ENCODE measurements around the gene TBC1D24.
A peak's percentile ranks its signal among the peaks of the same experiment; 100 is the strongest.

TBC1D24 gene

DNA sequence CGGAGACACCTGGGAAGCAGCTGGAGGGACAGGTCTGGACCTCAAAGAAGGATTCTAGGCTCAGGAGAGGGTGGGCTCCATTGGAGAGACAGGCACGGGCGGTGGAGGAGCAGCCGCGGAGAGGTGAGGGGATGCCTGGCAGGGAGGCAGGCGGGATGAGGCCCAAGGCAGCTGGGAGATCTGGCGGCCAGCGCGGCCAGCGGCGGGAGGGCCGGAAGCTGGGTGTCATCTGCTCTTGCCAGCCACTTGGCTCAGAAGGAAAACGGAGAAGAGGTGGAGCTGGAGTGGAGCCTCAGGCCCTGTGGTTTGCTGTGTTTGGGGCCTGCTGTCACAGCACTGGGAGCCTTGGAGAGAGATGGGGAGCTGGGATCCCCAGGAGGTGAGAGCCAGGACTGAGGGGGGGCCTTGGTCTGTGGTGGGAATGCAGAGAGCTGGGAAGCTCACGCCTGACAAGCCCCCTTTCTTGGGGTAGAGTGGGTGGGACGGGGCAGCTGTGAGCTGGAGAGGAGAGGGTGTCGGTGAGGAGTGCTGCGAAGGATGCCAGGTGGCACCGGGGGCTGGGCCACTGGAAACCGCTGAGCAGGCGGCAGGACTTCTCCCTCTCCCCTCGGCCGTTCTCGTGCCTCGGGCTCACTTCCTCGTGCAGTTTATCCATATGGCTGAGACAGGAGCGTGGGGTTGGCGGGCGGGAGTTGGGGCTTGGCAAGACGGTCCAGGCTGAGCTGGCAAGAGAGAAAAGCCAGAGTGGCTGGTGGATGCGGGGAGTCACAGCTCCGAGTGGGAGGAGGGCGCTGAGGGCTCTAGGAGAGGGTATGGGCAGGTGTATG, 8.0 kb downstream of the TBC1D24 start:
- no peak for DNase-seq (ENCODE audit: low read depth in 2 of 3, low spot score in 2 of 3)

DNA sequence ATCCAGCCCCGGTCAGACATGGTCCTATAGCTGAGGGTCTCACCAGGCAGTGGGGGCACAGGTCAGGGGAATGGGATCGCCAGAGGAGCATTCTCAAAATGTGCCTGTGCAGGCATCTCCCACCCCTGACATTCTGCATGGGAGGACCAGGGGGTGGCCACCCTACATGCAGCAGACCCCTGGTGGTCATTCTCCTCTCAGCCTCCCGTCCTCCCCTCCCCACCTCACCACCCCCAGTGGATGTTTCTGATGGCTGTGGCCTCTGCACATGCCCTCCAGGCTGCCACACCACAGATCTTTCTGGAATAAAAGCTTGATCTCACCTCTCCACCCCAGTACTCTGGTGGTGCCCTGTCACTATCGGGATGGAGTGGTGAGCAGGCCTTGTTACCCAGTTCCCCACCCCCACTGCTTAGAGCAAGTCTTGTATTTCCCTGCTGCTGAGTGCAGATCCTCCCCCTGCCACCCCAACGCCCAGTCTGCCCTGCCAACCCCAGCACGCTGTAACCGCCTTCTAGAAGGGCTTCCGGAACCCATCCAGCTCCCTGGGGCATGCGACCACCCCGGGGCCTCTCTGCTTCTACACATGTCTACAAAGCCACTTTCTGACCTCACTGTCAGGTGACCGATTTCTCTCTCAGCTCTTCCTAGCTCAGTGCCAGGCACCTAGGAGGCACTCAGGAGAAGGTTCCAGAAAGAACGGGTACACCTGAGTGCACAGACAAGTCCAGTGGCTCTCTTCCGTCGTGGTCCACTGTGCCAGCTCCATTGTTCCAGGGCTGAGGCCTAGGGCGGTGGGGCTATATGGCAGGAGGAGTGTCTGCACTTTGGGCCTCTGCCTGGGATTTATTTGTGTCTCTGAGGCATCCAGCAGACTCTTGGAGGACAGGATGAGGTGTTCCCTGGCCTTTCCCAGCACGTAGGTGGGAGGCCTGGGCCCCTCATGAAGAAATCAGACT, 9.3 kb downstream of the TBC1D24 start:
- no peak for DNase-seq (ENCODE audit: low read depth in 2 of 3, low spot score in 2 of 3)

DNA sequence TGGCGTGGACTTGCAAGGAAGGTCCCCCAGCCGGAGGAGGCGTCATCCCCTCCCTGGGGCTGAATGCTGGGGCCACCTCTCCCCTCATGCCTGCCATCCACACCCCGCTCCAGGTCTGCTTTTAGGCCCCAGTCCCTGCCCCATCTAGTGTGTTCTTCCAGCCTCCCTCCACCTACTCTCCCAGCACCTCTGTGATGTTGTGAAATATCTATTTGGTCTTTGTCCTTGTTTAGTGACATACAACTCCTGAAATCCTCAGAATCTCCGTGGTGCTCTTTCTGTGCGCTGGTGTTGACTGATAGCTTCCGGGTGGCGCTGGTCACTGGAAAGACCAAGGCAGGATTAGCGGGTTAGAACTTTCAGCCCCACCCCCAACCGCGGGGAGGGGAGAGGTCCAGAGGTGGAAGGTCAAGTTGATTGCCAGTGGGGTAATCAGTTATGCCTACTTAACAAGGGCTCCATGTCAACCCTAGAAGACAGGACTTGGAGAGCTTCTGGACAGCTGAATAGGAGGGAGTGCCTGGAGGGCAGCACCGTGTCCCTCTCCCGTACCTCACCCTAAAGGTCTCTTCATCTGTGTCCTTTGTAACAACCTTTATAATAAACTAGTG, 10.1 kb downstream of the TBC1D24 start:
- no peak for DNase-seq (ENCODE audit: low read depth in 2 of 3, low spot score in 2 of 3)

DNA sequence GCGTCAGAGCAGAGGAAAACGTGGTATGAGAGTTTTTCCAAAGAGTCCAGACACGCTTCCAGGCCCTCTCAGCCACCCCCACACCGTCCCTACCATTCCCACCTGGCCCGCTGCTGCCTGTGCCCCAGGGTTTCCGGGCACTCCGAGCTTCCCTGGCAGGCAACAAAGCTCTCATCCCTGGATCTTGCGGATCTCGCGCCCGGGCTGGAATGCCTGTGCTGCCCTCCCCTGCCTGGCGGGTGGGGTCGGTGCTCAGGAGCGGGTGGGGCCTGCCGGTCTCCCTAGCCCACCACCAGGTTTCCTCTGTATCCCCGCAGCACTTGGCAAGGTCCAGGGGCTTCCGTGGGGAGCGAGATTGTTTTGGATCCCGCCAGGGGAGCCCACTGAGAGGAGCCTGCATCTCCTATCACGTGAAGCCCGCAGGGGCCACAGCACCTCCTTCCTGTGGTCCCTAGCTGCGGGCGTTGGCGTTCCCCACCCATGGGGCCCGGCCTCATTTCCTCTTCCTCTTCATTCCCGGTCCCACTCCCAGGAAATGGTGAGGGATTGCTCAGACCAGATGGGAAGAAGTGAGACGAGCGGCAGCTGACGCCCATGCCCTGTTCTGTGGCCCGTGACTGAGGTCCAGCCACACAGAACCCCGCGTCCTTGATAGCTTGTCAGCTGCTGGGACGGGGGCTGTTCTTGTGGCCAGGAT, 11.0 kb downstream of the TBC1D24 start:
- no peak for DNase-seq (ENCODE audit: low read depth in 2 of 3, low spot score in 2 of 3)

DNA sequence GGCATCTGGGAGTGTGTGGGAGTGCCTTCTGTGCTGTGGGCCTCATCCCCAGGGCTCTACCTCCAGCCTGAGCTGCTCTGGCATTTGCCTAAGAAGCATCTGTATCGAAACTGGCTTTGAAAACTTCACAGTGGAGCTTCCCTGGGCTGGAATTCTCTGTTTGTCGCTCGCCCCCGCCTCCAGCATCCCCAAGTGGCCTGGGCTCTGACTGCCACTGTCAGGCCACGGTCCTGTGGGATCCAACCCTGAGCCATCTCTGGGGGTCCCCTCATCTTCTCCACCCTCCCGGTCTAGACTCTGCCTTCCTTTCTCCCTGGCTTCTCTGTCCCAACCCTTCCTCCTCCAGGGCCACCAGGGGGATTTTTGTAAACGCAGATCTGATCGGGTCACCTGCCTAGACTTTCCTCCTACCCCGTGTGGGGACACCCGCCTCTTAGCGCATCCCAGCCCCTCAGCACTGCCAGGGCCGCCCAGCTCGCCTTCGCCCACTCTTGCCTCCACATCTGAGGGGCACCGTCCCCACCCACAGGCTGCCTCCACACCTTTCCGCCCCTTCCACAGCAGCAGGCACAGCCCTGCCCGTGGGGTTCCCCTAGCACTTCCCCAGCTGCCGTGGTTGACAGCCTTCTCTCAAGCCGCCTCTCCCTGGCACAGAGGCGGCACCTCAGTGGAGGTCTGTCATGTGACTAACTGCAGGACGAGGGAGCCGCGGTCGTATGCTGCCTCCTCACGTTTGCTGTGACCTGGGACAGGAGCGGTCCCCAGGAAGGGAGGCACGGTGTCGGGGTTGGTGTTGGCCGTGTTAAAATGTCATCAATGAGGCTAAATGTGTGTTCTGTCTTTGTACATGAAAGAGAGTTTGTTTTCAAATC, 12.0 kb downstream of the TBC1D24 start:
- peak in 1 of 3 experiments; percentile 47 for DNase-seq (ENCODE audit: low read depth in 2 of 3, low spot score in 2 of 3)

DNA sequence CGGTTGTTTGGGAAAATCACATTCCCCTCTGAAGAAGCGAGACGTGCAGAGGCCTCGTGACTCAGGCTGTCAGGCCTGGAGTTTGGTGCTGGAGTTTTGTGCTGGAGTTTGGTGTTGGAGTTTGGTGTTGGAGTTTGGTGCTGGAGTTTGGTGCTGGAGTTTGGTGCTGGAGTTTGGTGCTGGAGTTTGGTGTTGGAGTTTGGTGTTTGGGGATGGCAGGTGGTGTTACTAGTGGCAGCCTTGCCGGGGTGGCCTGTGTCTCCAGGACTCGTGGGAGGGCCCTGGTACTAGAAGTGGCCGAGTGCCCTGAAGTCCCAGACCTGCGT, 12.6 kb downstream of the TBC1D24 start:
- DNase-seq (ENCODE audit: low read depth in 2 of 3, low spot score in 2 of 3) = no peak

DNA sequence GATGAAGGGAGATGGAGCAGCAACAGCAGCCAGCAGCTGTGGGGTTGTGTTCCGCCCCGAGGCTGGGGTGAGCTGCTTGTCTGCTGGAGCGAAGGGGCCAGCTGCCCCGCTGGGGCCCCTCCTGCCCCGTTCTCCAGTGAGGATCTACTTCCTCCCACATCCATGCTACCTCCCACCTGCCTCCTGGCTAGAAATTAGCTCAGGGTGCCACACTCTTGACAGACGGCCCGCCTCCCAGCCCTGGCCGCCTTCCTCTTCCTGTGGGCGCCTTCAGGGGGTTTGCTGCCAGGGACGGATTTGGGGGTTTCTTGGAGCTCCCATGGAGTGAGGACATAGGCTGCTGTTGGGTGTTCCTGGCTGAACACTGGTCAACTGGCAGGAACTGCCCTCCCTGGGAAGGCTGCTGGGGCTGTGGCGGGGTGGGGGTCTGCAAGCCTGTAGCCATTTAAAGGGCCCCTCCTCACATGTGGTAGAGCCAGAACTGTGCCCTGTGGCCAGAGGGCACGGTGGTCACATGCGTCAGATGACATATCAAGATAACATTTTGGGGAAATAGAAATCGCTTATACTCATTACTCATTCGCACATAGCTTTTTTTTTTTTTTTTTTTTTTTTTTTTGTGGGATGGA, 13.1 kb downstream of the TBC1D24 start:
- no peak for DNase-seq (ENCODE audit: low read depth in 2 of 3, low spot score in 2 of 3)

DNA sequence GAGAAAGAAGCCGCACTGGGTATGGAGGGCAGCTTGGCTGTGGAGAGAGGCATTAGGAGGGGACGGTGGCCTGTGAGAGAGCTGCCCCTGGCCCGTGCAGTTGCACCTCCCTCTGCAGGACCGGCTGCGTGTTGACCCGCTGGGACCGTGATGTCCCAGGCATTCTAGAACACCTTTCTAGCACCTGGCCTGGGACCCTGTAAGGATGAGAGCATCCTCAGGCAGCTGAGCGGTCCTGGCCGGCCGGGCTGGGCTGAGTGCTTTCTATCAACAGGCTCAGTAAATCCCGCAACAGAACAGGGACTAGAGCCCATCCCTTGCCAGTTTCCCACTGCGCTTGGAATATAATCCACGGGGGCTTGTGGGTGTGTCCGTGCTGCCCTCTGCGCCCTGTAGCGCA, 14.7 kb downstream of the TBC1D24 start:
- DNase-seq (ENCODE audit: low read depth in 2 of 3, low spot score in 2 of 3) = no peak

DNA sequence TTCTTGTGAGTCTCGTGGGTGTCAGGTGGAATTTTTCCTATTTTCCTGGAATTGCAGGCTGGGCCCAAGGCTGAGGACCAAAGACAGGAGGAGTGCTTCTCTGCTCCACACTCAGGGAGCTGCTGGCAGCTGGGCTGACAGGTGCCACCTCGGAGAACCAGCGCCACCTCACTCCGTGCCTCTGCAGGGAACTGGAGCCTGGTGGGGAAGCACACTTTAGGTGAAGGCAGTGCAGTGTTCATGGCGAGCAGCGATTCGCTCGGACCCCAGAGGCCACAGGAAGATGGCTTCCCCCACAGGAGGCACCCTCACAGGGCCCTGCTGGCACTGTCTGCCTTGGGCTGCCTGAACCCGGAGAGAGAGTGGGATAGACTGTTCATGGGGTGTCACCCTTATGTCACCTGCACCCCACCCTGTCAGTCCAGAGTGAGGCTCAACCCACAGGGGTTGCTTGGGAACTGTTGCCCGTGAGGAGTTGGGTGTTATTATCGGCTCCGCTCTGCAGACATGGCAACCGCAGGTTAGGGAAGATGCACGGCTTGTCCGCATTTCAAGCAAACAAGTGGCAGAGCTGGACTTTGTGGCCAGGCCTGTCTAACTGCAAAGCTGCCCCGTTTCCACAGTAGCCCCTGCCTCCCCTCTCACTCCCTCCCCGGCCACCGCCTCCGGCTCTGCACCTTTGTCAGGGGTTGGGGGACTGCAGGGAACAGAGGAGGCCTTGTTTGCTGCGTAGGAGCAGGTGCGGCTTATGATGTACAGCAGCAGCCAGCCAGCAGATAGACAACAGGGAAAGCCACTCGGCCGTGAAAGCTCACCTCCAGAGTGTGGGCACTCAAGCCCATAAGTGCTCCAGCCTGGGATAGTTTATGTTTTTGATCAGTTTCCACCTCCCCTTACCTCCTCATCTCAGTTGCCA, 15.5 kb downstream of the TBC1D24 start:
- DNase-seq (ENCODE audit: low read depth in 2 of 3, low spot score in 2 of 3) = no peak

DNA sequence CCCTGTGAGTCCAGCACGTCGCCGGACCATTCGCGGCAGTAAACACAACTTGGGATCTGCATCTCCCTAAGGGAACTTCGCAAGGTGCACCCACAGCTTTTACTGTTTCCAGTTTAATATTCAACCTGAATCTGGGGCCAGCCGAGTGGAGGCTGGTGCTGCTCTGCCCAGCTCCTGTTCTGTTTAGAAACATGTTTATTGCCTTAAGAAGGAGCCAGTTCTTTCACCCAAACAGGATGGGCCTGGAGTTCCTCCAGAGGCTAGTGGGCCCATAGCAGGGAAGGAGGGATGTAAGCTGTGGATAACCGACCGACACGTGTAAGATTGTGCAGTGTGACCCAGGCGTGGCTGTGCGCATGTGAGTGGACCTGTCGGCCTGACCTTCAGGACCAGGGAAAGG, 17.4 kb downstream of the TBC1D24 start:
- DNase-seq (ENCODE audit: low read depth in 2 of 3, low spot score in 2 of 3) = no peak

DNA sequence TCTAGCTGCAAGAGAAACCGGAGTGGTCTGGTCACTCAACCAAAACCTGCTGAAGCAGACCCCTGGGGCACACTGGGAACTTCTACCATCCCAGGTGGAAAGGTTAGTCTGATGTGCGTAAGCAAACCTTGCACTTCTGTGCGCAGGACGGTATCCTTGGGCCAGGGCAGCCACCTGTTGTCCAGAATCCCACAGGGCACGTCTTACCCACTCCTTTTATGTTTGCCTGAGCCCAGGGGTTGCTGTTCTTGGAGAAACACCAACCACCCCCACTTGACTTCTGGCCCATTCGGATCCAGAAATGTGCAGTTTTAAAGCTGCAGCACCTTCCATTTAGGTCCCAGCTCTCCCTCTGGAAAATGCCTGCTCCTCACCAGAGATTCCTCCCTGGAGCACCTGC, 18.7 kb downstream of the TBC1D24 start:
- no peak for DNase-seq (ENCODE audit: low read depth in 2 of 3, low spot score in 2 of 3)

DNA sequence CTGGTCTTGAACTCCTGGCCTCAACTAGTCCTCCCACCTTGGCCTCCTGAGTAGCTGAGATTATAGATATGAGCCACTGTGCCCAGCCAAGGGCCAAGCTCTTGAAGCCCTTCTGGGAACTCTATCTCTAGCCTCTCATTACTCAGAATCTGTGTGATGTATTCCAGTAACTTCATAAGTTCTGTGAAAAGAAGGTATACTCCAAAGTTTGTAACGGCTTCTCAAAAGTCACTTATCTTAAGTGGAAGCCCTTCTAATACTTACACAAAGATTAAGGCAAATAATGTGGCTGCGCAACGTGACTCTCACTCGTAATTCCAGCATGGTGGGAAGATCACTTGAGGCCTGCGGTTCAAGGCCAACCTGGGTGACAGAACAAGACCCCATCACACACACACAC, 19.7 kb downstream of the TBC1D24 start:
- DNase-seq (ENCODE audit: low read depth in 2 of 3, low spot score in 2 of 3) = no peak

DNA sequence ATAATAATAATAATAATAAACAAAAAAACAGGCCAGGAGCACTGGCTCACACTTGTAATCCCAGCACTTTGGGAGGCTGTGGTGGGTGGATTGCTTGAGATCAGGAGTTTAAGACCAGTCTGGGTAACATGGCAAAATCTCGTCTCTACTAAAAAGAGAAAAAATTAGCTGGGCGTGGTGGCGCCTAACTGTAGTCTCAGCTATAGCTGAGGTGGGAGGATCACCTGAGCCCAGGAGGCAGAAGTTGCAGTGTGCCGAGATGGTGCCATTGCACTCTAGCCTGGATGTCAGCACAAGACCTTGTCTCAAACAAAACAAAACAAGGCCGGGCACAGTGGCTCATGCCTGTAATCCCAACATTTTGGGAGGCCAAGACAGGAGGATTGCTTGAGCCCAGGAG, 20.1 kb downstream of the TBC1D24 start:
- no peak for DNase-seq (ENCODE audit: low read depth in 2 of 3, low spot score in 2 of 3)

DNA sequence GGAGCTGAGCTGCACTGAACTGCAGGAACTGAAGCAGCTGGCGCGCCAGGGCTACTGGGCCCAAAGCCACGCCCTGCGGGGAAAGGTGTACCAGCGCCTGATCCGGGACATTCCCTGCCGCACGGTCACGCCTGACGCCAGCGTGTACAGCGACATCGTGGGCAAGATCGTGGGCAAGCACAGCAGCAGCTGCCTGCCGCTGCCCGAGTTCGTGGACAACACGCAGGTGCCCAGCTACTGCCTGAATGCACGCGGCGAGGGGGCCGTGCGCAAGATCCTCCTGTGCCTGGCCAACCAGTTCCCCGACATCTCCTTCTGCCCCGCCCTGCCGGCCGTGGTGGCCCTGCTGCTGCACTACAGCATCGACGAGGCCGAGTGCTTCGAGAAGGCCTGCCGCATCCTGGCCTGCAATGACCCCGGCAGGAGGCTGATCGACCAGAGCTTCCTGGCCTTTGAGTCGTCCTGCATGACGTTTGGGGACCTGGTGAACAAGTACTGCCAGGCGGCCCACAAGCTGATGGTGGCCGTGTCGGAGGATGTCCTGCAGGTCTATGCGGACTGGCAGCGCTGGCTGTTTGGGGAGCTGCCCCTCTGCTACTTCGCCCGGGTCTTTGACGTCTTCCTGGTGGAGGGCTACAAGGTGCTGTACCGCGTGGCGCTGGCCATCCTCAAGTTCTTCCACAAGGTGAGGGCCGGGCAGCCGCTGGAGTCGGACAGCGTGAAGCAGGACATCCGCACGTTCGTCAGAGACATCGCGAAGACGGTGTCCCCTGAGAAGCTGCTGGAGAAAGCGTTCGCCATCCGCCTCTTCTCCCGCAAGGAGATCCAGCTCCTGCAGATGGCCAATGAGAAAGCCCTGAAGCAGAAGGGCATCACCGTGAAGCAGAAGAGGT, 21.5 kb downstream of the TBC1D24 start:
- no peak for DNase-seq (ENCODE audit: low read depth in 2 of 3, low spot score in 2 of 3)

DNA sequence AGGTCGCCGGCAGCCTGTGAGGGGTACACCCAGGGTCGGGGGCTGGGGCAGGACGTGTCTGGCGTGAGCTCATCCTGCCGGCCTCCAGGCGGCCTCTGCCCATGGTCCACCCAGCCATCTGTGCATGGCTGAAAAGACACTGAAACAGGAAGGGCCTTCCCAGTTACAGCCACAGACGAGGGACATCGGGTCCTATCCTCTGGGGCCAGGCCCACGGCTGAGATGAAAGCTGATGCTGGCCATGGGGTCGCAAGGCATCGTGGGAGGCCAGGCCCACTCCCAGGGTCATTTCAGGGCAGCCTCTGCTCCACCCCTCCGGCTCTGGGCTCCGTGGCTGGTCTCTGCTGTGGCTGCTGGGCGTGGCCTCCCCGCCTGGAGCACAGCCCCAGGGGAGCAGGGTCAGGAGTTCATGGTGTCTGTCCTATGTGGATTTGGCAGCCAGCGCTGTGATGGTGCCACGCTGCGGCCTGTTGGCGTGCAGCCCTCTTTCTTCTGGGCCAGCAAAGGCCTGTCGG, 22.2 kb downstream of the TBC1D24 start:
- no peak for DNase-seq (ENCODE audit: low read depth in 2 of 3, low spot score in 2 of 3)

DNA sequence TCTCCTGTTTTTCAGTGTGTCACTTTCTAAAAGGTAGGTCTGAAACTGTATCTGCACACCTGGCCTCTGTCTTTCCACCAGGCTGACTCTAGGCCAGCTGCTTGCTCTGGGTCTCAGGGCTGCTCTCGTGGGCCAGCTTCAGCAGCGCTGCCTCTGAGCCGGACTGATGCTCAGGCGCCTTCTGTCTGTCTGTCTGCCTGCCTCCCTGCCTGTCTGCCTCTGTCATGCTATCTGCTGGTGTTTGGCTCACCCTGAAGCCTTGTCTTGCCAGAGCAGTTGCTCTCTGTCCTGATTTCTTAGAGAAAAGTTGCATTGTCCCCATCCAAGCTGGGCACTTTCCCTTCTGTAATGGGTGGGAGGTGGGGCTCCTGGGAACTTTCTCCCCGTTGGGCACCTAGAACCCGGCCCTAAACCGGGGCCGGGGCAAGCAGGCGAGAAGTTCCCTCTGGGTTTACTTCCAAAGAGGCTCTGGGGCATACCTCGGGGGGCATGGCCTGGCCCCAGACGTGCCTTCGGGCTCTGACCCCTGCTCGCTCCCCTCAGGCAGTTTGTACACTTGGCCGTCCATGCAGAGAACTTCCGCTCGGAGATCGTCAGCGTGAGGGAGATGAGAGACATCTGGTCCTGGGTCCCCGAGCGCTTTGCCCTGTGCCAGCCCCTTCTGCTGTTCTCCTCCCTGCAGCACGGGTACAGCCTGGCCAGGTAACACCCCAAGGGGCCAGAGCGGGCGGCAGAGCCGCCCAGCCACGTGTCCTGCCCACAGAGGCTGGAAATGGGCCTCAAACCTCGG, 23.0 kb downstream of the TBC1D24 start:
- DNase-seq (ENCODE audit: low read depth in 2 of 3, low spot score in 2 of 3) = no peak

Data from activated CD8-positive, alpha-beta memory T cell treated with anti-CD3 and anti-CD28 coated beads for 48 hours (primary cell).